ENCODE data around the gene DGUOK. TPM values are rescaled to one million over a fixed set of nuclear protein-coding genes. Genes with fewer than 3 reads are reported as not detected.

DGUOK gene
- total RNA-seq, 1 experiment from 2014 or later: 100 TPM

DNA sequence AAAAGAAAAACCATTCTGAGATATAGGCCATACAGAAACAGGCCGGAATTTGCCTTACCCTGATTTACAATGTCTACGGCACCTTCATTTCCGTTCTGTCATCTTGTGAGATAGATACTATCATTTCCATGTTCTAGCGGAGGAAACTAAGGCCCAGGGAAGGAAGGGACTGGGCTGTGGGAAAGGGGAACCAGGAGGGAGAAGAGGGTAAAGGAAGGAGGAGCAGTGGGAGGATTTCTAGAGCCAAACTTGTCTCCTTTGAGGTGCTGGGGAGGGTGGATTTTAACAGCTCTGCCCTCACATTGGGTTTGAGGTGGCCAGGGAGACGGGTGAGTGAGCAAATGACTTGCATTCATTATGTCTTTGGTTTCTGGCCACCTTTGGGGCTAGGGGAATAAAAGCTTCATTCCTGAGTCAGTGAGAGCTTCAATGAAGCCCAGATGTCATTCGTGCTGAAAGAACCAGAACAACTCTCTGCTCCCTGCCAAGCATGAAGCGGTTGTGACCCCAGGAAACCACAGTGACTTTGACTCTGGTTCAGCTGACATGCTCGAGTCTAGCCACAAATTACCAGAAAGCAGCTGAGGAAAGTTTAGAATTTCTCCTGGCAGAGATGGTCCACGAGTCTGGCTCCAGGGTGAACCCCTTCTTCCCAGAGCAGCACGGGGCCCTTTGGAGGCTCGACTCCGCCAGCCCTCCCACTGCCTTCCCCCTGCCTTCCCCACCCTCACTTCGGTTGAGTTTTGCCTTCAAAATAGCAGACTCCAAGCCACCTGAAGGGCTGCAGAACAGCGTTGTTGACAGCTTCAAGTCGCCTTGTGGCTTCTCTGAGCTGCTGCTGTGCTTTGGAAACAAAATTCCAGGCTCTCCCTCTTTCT, 30.1 kb upstream of the DGUOK start:
- ChIA-PET CTCF (no interaction called here), POLR2A (no interaction called here), RAD21 (ENCODE audit: low non-redundant PET in 1 of 2, low total read pairs in 2 of 2, uncharacterized antibody in 2 of 2, unreplicated experiment in 2 of 2) (no interaction called here)
- no peak for ATAC-seq
- no peaks in the 10 kb centered on the region for H4K20me1 ChIP-seq (ENCODE audit: insufficient read depth)
- intact Hi-C loops (cut with micrococcal nuclease): no loop called here
- no peak overlapping the region for H3K9ac ChIP-seq (ENCODE audit: low read length)
- H3K4me2 ChIP-seq (ENCODE audit: low read length): no peak overlapping the region
- no peaks in the 10 kb centered on the region for H3K4me1 ChIP-seq (ENCODE audit: control insufficient read depth in 1 of 2, insufficient read depth in 2 of 2, low read length in 2 of 2)
- H3K36me3 ChIP-seq (ENCODE audit: control insufficient read depth in 1 of 2, insufficient read depth in 2 of 2, low read length in 2 of 2): no peaks in the 10 kb centered on the region
- H3K9me3 ChIP-seq (ENCODE audit: control insufficient read depth in 1 of 2, insufficient read depth in 1 of 2, low read depth in 1 of 2, low read length in 2 of 2): no peaks in the 10 kb centered on the region
- H3K79me2 ChIP-seq (ENCODE audit: insufficient read depth, low read length): no peaks in the 10 kb centered on the region
- no peak for DNase-seq (ENCODE audit: low read depth, low spot score)
- H2AFZ ChIP-seq (ENCODE audit: low read depth, low read length, poor library complexity, severe bottlenecking): no peak overlapping the region
- BruUV-seq (replicated peaks): no TSS peak
- no peak overlapping the region for H3K4me3 ChIP-seq (replicated peaks in 1 of 2; ENCODE audit: low read depth in 1 of 2, low read length in 2 of 2)
- no peak overlapping the region for H3K27ac ChIP-seq (ENCODE audit: low read depth, low read length)
- TF ChIP-seq EGR1 (IDR thresholded peaks at IDR 0.05; ENCODE audit: low read depth): no peak
- no peak for TF ChIP-seq SIN3A (IDR thresholded peaks at IDR 0.05; ENCODE audit: low read depth)
- no peak for TF ChIP-seq EZH2 (IDR thresholded peaks at IDR 0.05)
- no peak for TF ChIP-seq ELF1 (IDR thresholded peaks at IDR 0.05; ENCODE audit: borderline replicate concordance, low read depth)
- no peaks in the 10 kb centered on the region for H3K27me3 ChIP-seq (ENCODE audit: insufficient read depth, low read length)
- no peaks in the 10 kb centered on the region for H3K9me2 ChIP-seq (ENCODE audit: insufficient read depth)

DNA sequence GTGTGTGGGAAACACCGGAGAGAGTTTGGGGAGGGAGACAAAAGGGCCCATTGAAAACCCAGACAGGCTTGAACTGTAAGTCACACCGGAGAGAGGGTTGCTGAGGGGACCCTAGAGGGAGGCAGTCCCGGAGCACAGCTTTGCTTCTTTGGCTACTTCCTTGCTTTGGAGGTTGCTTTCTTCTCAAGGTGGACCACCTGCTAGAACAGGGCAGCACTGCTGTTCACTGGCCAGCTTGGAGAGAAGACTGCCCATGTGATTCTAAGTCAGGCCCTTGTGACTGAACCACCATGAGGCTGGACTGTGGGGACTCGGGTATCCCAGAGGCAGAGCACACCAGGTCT, 29.5 kb upstream of the DGUOK start:
- Histone ChIP-seq H3K9me3 (ENCODE audit: control insufficient read depth in 1 of 2, insufficient read depth in 1 of 2, low read depth in 1 of 2, low read length in 2 of 2) (no peaks in the 10 kb centered on the region), H3K79me2 (ENCODE audit: insufficient read depth, low read length) (no peaks in the 10 kb centered on the region), H3K9me2 (ENCODE audit: insufficient read depth) (no peaks in the 10 kb centered on the region), H3K4me1 (ENCODE audit: control insufficient read depth in 1 of 2, insufficient read depth in 2 of 2, low read length in 2 of 2) (no peaks in the 10 kb centered on the region), H3K4me2 (ENCODE audit: low read length) (no peak overlapping the region), H4K20me1 (ENCODE audit: insufficient read depth) (no peaks in the 10 kb centered on the region), H3K36me3 (ENCODE audit: control insufficient read depth in 1 of 2, insufficient read depth in 2 of 2, low read length in 2 of 2) (no peaks in the 10 kb centered on the region), H3K27me3 (ENCODE audit: insufficient read depth, low read length) (no peaks in the 10 kb centered on the region), H2AFZ (ENCODE audit: low read depth, low read length, poor library complexity, severe bottlenecking) (no peak overlapping the region), H3K4me3 (replicated peaks in 1 of 2; ENCODE audit: low read depth in 1 of 2, low read length in 2 of 2) (no peak overlapping the region), H3K9ac (ENCODE audit: low read length) (no peak overlapping the region), H3K27ac (ENCODE audit: low read depth, low read length) (no peak overlapping the region)
- intact Hi-C loops (cut with micrococcal nuclease): no loop called here
- ChIA-PET CTCF (no interaction called here), RAD21 (ENCODE audit: low non-redundant PET in 1 of 2, low total read pairs in 2 of 2, uncharacterized antibody in 2 of 2, unreplicated experiment in 2 of 2) (no interaction called here), POLR2A (no interaction called here)
- ATAC-seq: no peak
- no TSS peak for BruUV-seq (replicated peaks)
- DNase-seq (ENCODE audit: low read depth, low spot score): no peak
- TF ChIP-seq, protein P1, sequence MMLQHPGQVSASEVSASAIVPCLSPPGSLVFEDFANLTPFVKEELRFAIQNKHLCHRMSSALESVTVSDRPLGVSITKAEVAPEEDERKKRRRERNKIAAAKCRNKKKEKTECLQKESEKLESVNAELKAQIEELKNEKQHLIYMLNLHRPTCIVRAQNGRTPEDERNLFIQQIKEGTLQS (IDR thresholded peaks at IDR 0.05): no peak
- TF ChIP-seq RAD21 (IDR thresholded peaks at IDR 0.05; ENCODE audit: low read depth): no peak
- TF ChIP-seq TCF7L2 (IDR thresholded peaks at IDR 0.05; ENCODE audit: borderline replicate concordance, extremely low read depth, insufficient read depth, insufficient read length): no peak
- TF ChIP-seq POLR2A (IDR thresholded peaks at IDR 0.05; ENCODE audit: borderline replicate concordance, extremely low read depth, insufficient read depth, insufficient read length): no peak
- no peak for TF ChIP-seq CBX3 (IDR thresholded peaks at IDR 0.05; ENCODE audit: low read depth)
- TF ChIP-seq, protein P2, sequence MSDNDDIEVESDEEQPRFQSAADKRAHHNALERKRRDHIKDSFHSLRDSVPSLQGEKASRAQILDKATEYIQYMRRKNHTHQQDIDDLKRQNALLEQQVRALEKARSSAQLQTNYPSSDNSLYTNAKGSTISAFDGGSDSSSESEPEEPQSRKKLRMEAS (IDR thresholded peaks at IDR 0.05): no peak
- TF ChIP-seq SP1 (IDR thresholded peaks at IDR 0.05; ENCODE audit: low read depth): no peak
- no peak for TF ChIP-seq JUND (IDR thresholded peaks at IDR 0.05)
- TF ChIP-seq ZFX (IDR thresholded peaks at IDR 0.05): no peak
- TF ChIP-seq FOSL1 (IDR thresholded peaks at IDR 0.05; ENCODE audit: low read depth): no peak
- TF ChIP-seq, protein P3, sequence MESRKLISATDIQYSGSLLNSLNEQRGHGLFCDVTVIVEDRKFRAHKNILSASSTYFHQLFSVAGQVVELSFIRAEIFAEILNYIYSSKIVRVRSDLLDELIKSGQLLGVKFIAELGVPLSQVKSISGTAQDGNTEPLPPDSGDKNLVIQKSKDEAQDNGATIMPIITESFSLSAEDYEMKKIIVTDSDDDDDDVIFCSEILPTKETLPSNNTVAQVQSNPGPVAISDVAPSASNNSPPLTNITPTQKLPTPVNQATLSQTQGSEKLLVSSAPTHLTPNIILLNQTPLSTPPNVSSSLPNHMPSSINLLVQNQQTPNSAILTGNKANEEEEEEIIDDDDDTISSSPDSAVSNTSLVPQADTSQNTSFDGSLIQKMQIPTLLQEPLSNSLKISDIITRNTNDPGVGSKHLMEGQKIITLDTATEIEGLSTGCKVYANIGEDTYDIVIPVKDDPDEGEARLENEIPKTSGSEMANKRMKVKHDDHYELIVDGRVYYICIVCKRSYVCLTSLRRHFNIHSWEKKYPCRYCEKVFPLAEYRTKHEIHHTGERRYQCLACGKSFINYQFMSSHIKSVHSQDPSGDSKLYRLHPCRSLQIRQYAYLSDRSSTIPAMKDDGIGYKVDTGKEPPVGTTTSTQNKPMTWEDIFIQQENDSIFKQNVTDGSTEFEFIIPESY (IDR thresholded peaks at IDR 0.05; ENCODE audit: extremely low read depth, insufficient replicate concordance, low read length): no peak
- no peak for TF ChIP-seq POLR2AphosphoS5 (IDR thresholded peaks at IDR 0.05; ENCODE audit: low read depth, low read length)
- no peak for TF ChIP-seq SRF (IDR thresholded peaks at IDR 0.05; ENCODE audit: low read depth)
- TF ChIP-seq EGR1 (IDR thresholded peaks at IDR 0.05; ENCODE audit: low read depth): no peak
- TF ChIP-seq EZH2 (IDR thresholded peaks at IDR 0.05): no peak
- TF ChIP-seq, protein P4, sequence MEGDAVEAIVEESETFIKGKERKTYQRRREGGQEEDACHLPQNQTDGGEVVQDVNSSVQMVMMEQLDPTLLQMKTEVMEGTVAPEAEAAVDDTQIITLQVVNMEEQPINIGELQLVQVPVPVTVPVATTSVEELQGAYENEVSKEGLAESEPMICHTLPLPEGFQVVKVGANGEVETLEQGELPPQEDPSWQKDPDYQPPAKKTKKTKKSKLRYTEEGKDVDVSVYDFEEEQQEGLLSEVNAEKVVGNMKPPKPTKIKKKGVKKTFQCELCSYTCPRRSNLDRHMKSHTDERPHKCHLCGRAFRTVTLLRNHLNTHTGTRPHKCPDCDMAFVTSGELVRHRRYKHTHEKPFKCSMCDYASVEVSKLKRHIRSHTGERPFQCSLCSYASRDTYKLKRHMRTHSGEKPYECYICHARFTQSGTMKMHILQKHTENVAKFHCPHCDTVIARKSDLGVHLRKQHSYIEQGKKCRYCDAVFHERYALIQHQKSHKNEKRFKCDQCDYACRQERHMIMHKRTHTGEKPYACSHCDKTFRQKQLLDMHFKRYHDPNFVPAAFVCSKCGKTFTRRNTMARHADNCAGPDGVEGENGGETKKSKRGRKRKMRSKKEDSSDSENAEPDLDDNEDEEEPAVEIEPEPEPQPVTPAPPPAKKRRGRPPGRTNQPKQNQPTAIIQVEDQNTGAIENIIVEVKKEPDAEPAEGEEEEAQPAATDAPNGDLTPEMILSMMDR (IDR thresholded peaks at IDR 0.05 in 2 of 3, conservative IDR thresholded peaks at IDR 0.05 in 1 of 3; ENCODE audit: borderline replicate concordance in 1 of 3, insufficient read depth in 1 of 3, low read depth in 2 of 3, low read length in 2 of 3): no peak

All from HCT116 (cell line).